ENCODE data around the gene CCDC57. TPM values are rescaled to one million over a fixed set of nuclear protein-coding genes. Genes with fewer than 3 reads are reported as not detected.

The CCDC57 gene
- total RNA-seq, 1 donor from 2014 or later = 40.7 TPM

DNA sequence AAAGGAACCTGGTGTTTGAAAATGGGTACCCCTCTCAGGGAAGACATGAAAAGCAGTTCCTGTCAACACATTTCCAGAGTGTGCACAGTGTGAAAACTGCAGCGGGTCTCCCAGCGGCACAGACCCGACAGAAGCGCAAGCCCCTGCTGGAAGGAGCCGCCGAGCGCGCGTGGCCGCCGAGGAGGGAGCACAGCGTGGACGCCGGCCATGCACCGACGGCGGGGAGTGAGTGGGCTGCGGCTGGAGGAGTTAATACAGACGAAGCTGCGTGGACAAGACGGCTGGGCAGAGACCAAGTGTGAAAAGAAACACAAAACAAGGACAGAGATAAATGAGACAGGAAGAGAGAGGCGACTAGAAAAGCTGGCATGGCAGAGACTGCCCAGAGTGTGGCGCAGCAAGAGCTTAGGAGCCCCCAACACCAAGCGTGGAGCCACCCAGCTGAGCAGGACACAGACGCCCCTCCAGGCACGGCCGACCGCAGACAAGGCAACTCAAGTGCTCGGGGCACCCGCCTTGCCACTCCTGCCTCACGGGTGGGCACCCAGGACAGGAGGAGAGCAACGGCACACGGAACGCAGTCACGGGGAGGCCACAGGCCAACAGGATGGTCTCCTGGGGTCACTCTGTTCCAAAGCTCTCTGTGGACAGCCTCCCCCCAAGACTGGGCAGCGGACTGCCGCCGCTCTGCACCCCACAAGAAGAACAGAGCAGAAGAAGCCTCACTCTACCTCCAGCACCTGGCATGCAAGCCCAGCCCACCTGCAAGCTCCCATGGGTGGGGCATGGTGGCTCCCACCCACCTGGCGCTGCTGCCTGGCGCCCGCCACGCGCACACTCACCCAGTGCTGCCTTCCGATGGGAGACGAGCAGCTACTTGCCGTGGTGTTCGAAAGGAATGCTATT is 32.7 kb upstream of the CCDC57 start:
- Mint-ChIP-seq H3K4me1 (ENCODE audit: low read depth, unreplicated experiment) (peaks cover 12% of the 10 kb centered on the region), H3K36me3 (ENCODE audit: unreplicated experiment) (peaks cover 11% of the 10 kb centered on the region), H3K9me3 (ENCODE audit: unreplicated experiment) (peaks cover 15% of the 10 kb centered on the region), H3K27ac (ENCODE audit: unreplicated experiment) (no peak overlapping the region), H3K27me3 (ENCODE audit: unreplicated experiment) (peaks cover 16% of the 10 kb centered on the region), H3K4me3 (ENCODE audit: unreplicated experiment) (no peak overlapping the region)
- TF ChIP-seq, protein P1, sequence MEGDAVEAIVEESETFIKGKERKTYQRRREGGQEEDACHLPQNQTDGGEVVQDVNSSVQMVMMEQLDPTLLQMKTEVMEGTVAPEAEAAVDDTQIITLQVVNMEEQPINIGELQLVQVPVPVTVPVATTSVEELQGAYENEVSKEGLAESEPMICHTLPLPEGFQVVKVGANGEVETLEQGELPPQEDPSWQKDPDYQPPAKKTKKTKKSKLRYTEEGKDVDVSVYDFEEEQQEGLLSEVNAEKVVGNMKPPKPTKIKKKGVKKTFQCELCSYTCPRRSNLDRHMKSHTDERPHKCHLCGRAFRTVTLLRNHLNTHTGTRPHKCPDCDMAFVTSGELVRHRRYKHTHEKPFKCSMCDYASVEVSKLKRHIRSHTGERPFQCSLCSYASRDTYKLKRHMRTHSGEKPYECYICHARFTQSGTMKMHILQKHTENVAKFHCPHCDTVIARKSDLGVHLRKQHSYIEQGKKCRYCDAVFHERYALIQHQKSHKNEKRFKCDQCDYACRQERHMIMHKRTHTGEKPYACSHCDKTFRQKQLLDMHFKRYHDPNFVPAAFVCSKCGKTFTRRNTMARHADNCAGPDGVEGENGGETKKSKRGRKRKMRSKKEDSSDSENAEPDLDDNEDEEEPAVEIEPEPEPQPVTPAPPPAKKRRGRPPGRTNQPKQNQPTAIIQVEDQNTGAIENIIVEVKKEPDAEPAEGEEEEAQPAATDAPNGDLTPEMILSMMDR (IDR thresholded peaks at IDR 0.05; ENCODE audit: partially characterized antibody, unreplicated experiment) = no peak
- no peak for DNase-seq

DNA sequence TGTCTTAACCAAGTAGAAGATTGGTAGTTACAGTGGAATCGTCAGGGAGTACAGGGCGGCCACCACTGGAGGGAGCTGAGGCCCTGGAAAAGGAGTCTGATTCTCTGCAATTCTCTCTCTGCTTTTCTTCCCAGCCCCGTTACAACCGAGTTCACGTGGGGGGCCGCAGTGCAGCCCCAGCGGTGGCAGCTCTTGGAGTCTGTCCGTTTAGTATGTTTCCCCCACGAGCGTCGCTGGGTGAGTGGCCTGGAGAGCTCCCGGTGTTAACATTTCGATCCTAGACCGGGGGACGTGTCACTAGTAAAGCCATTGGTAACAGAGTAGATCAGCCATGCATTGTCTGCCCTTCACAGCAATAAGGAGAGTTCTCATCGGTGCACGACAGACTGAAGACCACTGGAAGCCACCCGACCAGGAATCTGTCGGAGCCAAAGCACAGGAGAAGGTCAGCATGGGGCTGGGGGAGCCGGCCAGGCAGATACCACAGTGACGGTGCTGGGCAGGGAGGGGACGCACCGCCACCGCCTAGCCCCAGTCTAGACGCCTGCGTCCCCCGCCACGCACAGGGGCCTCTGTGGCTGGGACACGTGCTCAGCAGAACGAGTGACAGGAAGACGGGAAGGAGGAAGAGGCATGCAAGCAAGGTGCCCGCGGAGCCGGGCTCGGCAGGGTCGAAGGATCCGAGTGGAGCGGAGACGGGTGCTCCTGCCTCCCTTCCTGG is 31.9 kb upstream of the CCDC57 start:
- TF ChIP-seq, protein P1 (IDR thresholded peaks at IDR 0.05; ENCODE audit: partially characterized antibody, unreplicated experiment) = peak; percentile 48
- H3K4me1 Mint-ChIP-seq (ENCODE audit: low read depth, unreplicated experiment) = peaks cover 12% of the 10 kb centered on the region
- H3K4me3 Mint-ChIP-seq (ENCODE audit: unreplicated experiment) = peak overlapping the region; percentile 40
- peaks cover 16% of the 10 kb centered on the region for H3K27me3 Mint-ChIP-seq (ENCODE audit: unreplicated experiment)
- H3K9me3 Mint-ChIP-seq (ENCODE audit: unreplicated experiment) = peaks cover 15% of the 10 kb centered on the region
- DNase-seq = no peak
- H3K36me3 Mint-ChIP-seq (ENCODE audit: unreplicated experiment) = peaks cover 11% of the 10 kb centered on the region
- H3K27ac Mint-ChIP-seq (ENCODE audit: unreplicated experiment) = peak overlapping the region; percentile 73

DNA sequence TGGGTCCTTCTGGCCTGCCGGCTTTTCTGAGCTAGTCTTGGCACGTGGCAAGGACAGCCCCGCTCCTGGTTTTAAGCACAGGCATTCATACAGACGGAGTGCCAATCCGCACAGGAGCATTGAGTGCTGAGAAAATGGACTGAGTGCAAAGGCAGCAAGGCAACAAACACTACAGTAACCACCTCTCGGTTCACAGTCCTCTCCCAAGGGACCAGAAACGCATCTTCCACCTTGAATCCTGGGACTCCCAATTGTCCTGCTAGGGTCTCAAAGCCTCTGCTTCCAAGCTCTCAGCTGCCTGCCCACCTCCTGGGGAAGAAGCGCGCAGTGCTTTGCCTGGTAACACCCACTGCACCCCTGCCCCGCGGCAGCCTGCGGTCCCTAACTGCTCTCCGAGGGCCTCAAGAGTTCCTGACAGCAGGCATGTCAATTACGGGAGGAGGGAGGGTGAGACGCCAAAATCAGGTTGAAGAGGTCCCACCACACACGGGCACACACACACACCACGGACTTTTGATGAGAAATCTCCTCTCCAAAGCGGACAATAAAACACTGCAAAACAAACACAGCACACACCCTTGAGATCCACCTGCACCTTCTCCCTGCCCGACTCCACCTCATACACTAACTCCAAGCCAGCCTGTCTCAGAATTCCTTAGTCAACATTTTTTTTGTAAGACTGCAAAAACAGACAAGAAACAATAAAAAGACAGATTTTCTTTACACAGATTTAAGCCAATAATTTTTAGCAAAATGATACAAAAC is 31.2 kb upstream of the CCDC57 start:
- Mint-ChIP-seq H3K9me3 (ENCODE audit: unreplicated experiment) (peaks cover 15% of the 10 kb centered on the region), H3K36me3 (ENCODE audit: unreplicated experiment) (peaks cover 11% of the 10 kb centered on the region), H3K27ac (ENCODE audit: unreplicated experiment) (peak overlapping the region; percentile 73), H3K4me1 (ENCODE audit: low read depth, unreplicated experiment) (peaks cover 12% of the 10 kb centered on the region), H3K4me3 (ENCODE audit: unreplicated experiment) (peak overlapping the region; percentile 40), H3K27me3 (ENCODE audit: unreplicated experiment) (peaks cover 14% of the 10 kb centered on the region)
- no peak for DNase-seq
- TF ChIP-seq, protein P1 (IDR thresholded peaks at IDR 0.05; ENCODE audit: partially characterized antibody, unreplicated experiment) = no peak

DNA sequence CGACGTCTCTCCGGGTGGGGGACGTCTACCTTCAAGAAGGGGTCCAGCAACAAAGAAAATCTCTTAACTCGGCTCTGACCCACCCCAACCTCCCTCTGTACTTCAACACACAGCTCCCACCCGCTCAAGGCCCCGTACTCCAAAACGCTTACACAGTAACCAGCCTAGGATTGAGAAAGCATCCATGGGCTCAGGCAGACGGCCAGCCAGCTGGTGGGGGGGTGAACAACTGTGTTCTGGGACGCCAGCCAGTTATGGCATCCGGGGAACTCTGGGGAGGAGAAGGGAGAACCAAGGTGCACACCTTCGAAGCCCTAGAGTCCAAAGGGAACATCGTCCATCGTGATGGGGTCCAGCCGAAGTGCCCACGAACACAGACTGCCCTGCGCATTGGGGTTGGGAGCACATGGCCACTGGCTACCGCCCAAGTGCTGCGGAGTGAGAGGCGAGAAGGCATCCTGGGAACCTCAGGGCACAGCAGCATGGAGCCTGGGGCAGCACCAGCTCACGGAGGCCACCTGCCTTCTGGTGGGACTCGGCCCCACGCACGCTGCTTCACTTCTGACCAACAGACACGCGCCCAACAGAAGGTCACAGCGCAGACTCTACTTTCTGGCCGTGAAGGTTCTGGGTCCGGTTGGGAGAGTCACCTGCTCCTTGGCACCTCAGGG is 30.5 kb upstream of the CCDC57 start:
- no peak for DNase-seq
- H3K27ac Mint-ChIP-seq (ENCODE audit: unreplicated experiment) = no peak overlapping the region
- peaks cover 14% of the 10 kb centered on the region for H3K4me1 Mint-ChIP-seq (ENCODE audit: low read depth, unreplicated experiment)
- H3K4me3 Mint-ChIP-seq (ENCODE audit: unreplicated experiment) = no peak overlapping the region
- TF ChIP-seq, protein P1 (IDR thresholded peaks at IDR 0.05; ENCODE audit: partially characterized antibody, unreplicated experiment) = no peak
- H3K36me3 Mint-ChIP-seq (ENCODE audit: unreplicated experiment) = peaks cover 9% of the 10 kb centered on the region
- peaks cover 12% of the 10 kb centered on the region for H3K27me3 Mint-ChIP-seq (ENCODE audit: unreplicated experiment)
- H3K9me3 Mint-ChIP-seq (ENCODE audit: unreplicated experiment) = peaks cover 14% of the 10 kb centered on the region
